GM13976 (cell line): Measurements from ENCODE around the gene CDH13.

Source experiments
- DNase-seq: peaks from one replicate; pipeline ENCODE4 v3.0.0; 2012; ENCODE audit warnings: low spot score
- in situ Hi-C: fragments of 300-500 bp; cut with MboI; formaldehyde crosslinking; loops from one replicate; pipeline ENCODE4 v1.12.0; 2022; ENCODE audit warnings: low sequenced_read_pairs, mixed read lengths, inconsistent platforms; ENCODE audit not compliant: unreplicated experiment
- TF ChIP-seq, protein P1 (sequence below): IDR thresholded peaks from 2 replicates; pipeline ENCODE4 v1.5.1; 2012; ENCODE audit warnings: borderline replicate concordance, mild to moderate bottlenecking; ENCODE audit not compliant: insufficient read depth; ENCODE audit errors: extremely low read depth, missing control alignments, control extremely low read depth

Gene CDH13

GRCh38 chr16:82788919-82789318 is 162.2 kb downstream of the CDH13 start:
- DNase-seq: no peak
- in situ Hi-C loops: no loop called here
- TF ChIP-seq, protein P1, sequence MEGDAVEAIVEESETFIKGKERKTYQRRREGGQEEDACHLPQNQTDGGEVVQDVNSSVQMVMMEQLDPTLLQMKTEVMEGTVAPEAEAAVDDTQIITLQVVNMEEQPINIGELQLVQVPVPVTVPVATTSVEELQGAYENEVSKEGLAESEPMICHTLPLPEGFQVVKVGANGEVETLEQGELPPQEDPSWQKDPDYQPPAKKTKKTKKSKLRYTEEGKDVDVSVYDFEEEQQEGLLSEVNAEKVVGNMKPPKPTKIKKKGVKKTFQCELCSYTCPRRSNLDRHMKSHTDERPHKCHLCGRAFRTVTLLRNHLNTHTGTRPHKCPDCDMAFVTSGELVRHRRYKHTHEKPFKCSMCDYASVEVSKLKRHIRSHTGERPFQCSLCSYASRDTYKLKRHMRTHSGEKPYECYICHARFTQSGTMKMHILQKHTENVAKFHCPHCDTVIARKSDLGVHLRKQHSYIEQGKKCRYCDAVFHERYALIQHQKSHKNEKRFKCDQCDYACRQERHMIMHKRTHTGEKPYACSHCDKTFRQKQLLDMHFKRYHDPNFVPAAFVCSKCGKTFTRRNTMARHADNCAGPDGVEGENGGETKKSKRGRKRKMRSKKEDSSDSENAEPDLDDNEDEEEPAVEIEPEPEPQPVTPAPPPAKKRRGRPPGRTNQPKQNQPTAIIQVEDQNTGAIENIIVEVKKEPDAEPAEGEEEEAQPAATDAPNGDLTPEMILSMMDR: no peak

DNA sequence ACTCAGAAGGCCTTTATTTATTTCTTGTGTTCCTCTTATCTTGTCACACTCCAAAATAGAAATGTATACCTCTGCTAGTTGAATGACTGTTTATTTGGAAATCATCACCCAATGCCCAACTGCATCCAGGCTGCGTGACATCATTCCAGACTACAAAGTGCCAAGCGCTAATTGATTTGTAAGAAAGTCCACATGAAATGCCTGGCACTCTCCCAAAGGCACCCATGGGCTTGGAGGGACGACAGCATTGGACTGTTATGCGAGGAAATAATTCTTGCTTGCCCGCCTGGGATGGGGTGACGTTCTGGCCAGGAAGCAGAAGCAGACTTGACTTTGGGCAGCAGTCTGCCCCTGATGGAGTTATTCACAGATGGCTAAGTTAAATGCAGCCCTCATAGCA is 165.9 kb downstream of the CDH13 start:
- DNase-seq: no peak
- TF ChIP-seq, protein P1: no peak

DNA sequence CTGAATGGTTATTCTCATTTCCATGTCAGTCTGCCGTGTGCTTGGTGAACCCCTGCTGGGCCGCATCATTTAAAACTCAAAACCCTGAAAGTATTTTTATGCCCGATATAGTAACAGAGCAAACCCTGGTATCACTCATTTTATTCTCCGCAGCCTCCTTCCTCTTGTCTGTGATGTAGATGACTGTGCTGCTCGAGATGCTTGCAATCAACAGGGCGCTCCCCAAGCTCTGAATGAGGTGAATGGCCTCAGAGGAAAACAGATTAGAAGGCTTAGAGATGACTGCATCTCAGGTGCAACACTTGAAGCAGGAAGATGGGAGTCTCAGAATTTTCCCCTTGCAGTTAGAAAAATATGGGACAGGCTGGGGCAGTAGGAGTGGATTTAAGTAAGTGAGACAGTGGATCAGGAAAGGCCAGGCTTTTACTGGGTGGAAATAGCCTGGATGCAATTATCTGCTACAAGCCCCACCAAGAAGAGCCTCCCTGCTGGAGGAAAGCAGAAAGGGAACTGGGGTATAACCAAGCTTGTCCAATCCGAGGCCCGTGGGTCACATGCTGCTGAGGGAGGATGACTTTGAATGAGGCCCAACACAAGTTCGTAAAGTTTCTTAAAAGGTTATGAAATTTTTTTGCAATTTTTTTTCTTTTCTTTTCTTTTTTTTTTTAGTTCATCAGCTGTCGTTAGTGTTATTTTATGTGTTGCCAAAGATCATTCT is 166.9 kb downstream of the CDH13 start:
- no peak for DNase-seq
- in situ Hi-C loops: no loop called here

More for the DNA sequence above, 165.9 kb downstream of the CDH13 start:
- in situ Hi-C loops: no loop called here

DNA sequence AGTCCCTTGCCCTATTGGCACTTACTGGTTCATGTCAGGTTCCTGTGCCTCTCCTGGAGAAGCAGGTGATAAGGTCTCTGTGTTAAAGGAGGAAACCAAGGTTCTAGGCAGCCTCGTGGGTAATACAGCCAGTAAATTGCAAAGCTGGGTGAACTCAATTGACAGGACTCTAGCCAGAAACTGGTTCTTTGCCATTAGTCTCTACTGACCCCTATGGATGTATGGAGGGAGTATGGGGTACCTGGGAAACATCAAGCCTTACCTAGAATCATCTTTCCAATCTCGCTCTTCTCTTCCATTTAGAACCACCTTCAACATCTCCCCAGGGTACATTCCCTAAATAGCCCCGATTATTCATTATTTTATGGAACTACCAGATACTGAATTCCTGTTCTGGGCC is 169.3 kb downstream of the CDH13 start:
- DNase-seq: no peak
- TF ChIP-seq, protein P1: no peak
- in situ Hi-C loops: no loop called here

More for the DNA sequence above, 166.9 kb downstream of the CDH13 start:
- TF ChIP-seq, protein P1: no peak

GRCh38 chr16:82801361-82801760 is 174.6 kb downstream of the CDH13 start:
- no peak for DNase-seq
- in situ Hi-C loops: no loop called here
- TF ChIP-seq, protein P1: no peak

- TF ChIP-seq, protein P1: no peak
- no peak for DNase-seq
- in situ Hi-C loops: no loop called here
These were observed 179.1 kb downstream of the CDH13 start for GRCh38 chr16:82805866-82806265.
